ENCODE data around the gene REG4. TPM values are rescaled to one million over a fixed set of nuclear protein-coding genes. Genes with fewer than 3 reads are reported as not detected.

Gene REG4
- total RNA-seq, 4 donors from 2014 or later = 27.2 to 559 (median 132) TPM

GRCh38 chr1:119778359-119778758 is 32.9 kb downstream of the REG4 start:
- Histone ChIP-seq H3K9me3 (no peaks in the 10 kb centered on the region), H3K36me3 (no peaks in the 10 kb centered on the region), H3K4me3 (no peak overlapping the region), H3K4me1 (peaks cover 0 to 14% (median 3%) of the 10 kb centered on the region in 4 donors), H3K27me3 (no peaks in the 10 kb centered on the region), H3K27ac (no peak overlapping the region)
- TF ChIP-seq POLR2A (IDR thresholded peaks at IDR 0.05) (no peak), CTCF (IDR thresholded peaks at IDR 0.05) (no peak)
- no peak for DNase-seq

GRCh38 chr1:119774746-119775490 is 36.3 kb downstream of the REG4 start:
- Histone ChIP-seq H3K9me3 (no peaks in the 10 kb centered on the region), H3K36me3 (no peaks in the 10 kb centered on the region), H3K27ac (peak overlapping the region in 1 of 4 donors; percentile 88), H3K27me3 (no peaks in the 10 kb centered on the region), H3K4me1 (peaks cover 0 to 13% (median 6%) of the 10 kb centered on the region in 4 donors), H3K4me3 (no peak overlapping the region)
- DNase-seq = peak in 1 of 3 donors; percentile 66
- TF ChIP-seq CTCF (IDR thresholded peaks at IDR 0.05) (no peak), POLR2A (IDR thresholded peaks at IDR 0.05) (no peak)

- Histone ChIP-seq H3K27me3 (no peaks in the 10 kb centered on the region), H3K9me3 (no peaks in the 10 kb centered on the region), H3K27ac (peak overlapping the region in 1 of 4 donors; percentile 88), H3K4me3 (no peak overlapping the region), H3K4me1 (peaks cover 0 to 16% (median 6%) of the 10 kb centered on the region in 4 donors), H3K36me3 (no peaks in the 10 kb centered on the region)
- TF ChIP-seq CTCF (IDR thresholded peaks at IDR 0.05) (no peak), POLR2A (IDR thresholded peaks at IDR 0.05) (peak in 1 of 2 donors; percentile 40)
- DNase-seq = no peak
Observed at GRCh38 chr1:119773711-119774241, 37.5 kb downstream of the REG4 start.

GRCh38 chr1:119772298-119772697 is 39.0 kb downstream of the REG4 start:
- Histone ChIP-seq H3K4me1 (peaks cover 0 to 23% (median 6%) of the 10 kb centered on the region in 4 donors), H3K27ac (peak overlapping the region in 1 of 4 donors; percentile 88), H3K27me3 (no peaks in the 10 kb centered on the region), H3K9me3 (no peaks in the 10 kb centered on the region), H3K4me3 (no peak overlapping the region), H3K36me3 (no peaks in the 10 kb centered on the region)
- no peak for DNase-seq
- TF ChIP-seq POLR2A (IDR thresholded peaks at IDR 0.05) = no peak
- no peak for TF ChIP-seq CTCF (IDR thresholded peaks at IDR 0.05)

- Histone ChIP-seq H3K9me3 (no peaks in the 10 kb centered on the region), H3K27me3 (no peaks in the 10 kb centered on the region), H3K4me1 (peaks cover 0 to 28% (median 6%) of the 10 kb centered on the region in 4 donors), H3K4me3 (no peak overlapping the region), H3K27ac (peak overlapping the region in 1 of 4 donors; percentile 88), H3K36me3 (no peaks in the 10 kb centered on the region)
- TF ChIP-seq CTCF (IDR thresholded peaks at IDR 0.05) (no peak), POLR2A (IDR thresholded peaks at IDR 0.05) (no peak)
- DNase-seq = no peak
Observed at GRCh38 chr1:119771770-119772169, 39.5 kb downstream of the REG4 start.
